Measurements from ENCODE around the gene MARK3.

GRCh38 chr14:103408491-103409155 lies 23.4 kb downstream of the MARK3 start:
- TF ChIP-seq CTCF (IDR thresholded peaks at IDR 0.05) (no peak), ZFX (IDR thresholded peaks at IDR 0.05; ENCODE audit: borderline replicate concordance) (no peak)

Data from 22Rv1 (cell line).